Erythroblast (primary cell): ENCODE results near the gene PDZD8.
"Not testable (repeated sequence)": the region's sequence is repeated elsewhere in the genome, so short reads cannot be mapped to it uniquely, and the experiment has no call there.

Experiments used
- GATA1 ChIP-seq: IDR thresholded peaks from 2 replicates; pipeline ENCODE4 v1.6.1; 2011; ENCODE audit warnings: low read depth, mild to moderate bottlenecking, control low read depth, low read length, moderate library complexity
- POLR2A ChIP-seq: IDR thresholded peaks from 2 replicates; pipeline ENCODE4 v1.6.1; 2011; ENCODE audit warnings: mild to moderate bottlenecking, low read length

DNA sequence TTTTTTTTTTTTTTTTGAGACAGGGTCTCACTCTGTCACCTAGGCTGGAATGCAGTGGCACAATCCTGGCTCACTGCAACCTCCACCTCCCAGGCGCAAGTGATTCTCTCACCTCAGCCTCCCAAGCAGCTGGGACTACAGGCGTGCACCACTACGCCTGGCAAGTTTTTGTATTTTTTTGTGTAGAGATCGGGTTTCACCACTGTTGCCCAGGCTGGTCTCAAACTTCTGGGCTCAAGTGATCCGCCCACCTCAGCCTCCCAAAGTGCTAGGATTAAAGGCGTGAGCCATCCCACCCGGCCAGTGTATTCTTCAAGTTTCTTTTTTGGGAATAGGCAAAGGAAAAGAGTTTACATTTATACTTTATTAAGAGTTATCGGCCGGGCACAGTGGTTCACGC, 84.4 kb downstream of the PDZD8 start:
- TF ChIP-seq POLR2A, GATA1: not testable (repeated sequence)
